ENCODE measurements around the gene TOM1L2.
A peak's percentile ranks its signal among the peaks of the same experiment; 100 is the strongest.

Gene TOM1L2

GRCh38 chr17:17899486-17899885, 72.7 kb downstream of the TOM1L2 start:
- no peak for DNase-seq (ENCODE audit: low spot score)

GRCh38 chr17:17898673-17899072, 73.5 kb downstream of the TOM1L2 start:
- no peak for DNase-seq (ENCODE audit: low spot score)

- no peak for DNase-seq (ENCODE audit: low spot score)
Measured at GRCh38 chr17:17897442-17897841, 74.8 kb downstream of the TOM1L2 start.

GRCh38 chr17:17896746-17897145, 75.5 kb downstream of the TOM1L2 start:
- no peak for DNase-seq (ENCODE audit: low spot score)

- DNase-seq (ENCODE audit: low spot score), result no peak
Measured at GRCh38 chr17:17893801-17894644, 78.2 kb downstream of the TOM1L2 start.

- DNase-seq (ENCODE audit: low spot score), result no peak
Measured at GRCh38 chr17:17892731-17893130, 79.5 kb downstream of the TOM1L2 start.

- DNase-seq (ENCODE audit: low spot score), result no peak
Measured at GRCh38 chr17:17892009-17892408, 80.2 kb downstream of the TOM1L2 start.

GRCh38 chr17:17890773-17891759, 81.1 kb downstream of the TOM1L2 start:
- peak; percentile 38 for DNase-seq (ENCODE audit: low spot score)

GRCh38 chr17:17889922-17890321, 82.3 kb downstream of the TOM1L2 start:
- no peak for DNase-seq (ENCODE audit: low spot score)

- DNase-seq (ENCODE audit: low spot score), result no peak
Measured at GRCh38 chr17:17888821-17889220, 83.4 kb downstream of the TOM1L2 start.

- no peak for DNase-seq (ENCODE audit: low spot score)
Measured at GRCh38 chr17:17888371-17888770, 83.8 kb downstream of the TOM1L2 start.

GRCh38 chr17:17887752-17888304, 84.4 kb downstream of the TOM1L2 start:
- DNase-seq (ENCODE audit: low spot score), result no peak

GRCh38 chr17:17886726-17887125, 85.5 kb downstream of the TOM1L2 start:
- DNase-seq (ENCODE audit: low spot score), result no peak

GRCh38 chr17:17886226-17886625, 86.0 kb downstream of the TOM1L2 start:
- DNase-seq (ENCODE audit: low spot score), result no peak

- no peak for DNase-seq (ENCODE audit: low spot score)
Measured at GRCh38 chr17:17884391-17885357, 87.5 kb downstream of the TOM1L2 start.

GRCh38 chr17:17883801-17884200, 88.4 kb downstream of the TOM1L2 start:
- no peak for DNase-seq (ENCODE audit: low spot score)

- DNase-seq (ENCODE audit: low spot score), result no peak
Measured at GRCh38 chr17:17882082-17882581, 90.1 kb downstream of the TOM1L2 start.

- no peak for DNase-seq (ENCODE audit: low spot score)
Measured at GRCh38 chr17:17880577-17881196, 91.5 kb downstream of the TOM1L2 start.

GRCh38 chr17:17877529-17878358, 94.5 kb downstream of the TOM1L2 start:
- no peak for DNase-seq (ENCODE audit: low spot score)

Data from CD4-positive, alpha-beta T cell treated with Interleukin-2 at 100 ng/mL for 4 hours (primary cell).